ENCODE measurements around the gene MPC1.

MPC1 gene

DNA sequence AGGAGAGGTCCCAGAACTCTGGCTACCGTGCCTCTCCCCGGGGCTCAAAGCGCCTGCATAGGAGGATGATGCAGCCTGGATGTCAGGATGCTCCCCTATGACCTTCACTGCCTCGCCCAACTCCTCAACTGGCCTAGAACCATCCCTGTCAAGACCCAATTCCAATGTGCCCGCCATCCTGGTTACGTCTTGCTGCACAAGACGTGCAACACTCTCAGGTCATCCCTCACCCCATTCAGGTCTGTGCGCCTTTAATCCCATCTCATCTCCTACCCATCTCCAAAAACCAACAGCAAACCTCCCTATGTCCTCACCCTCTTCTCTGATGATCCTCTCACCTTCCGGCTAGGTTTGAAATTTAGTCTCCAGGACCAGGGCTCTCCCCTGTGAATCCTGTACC lies 43.9 kb downstream of the MPC1 start:
- TF ChIP-seq, protein P1, sequence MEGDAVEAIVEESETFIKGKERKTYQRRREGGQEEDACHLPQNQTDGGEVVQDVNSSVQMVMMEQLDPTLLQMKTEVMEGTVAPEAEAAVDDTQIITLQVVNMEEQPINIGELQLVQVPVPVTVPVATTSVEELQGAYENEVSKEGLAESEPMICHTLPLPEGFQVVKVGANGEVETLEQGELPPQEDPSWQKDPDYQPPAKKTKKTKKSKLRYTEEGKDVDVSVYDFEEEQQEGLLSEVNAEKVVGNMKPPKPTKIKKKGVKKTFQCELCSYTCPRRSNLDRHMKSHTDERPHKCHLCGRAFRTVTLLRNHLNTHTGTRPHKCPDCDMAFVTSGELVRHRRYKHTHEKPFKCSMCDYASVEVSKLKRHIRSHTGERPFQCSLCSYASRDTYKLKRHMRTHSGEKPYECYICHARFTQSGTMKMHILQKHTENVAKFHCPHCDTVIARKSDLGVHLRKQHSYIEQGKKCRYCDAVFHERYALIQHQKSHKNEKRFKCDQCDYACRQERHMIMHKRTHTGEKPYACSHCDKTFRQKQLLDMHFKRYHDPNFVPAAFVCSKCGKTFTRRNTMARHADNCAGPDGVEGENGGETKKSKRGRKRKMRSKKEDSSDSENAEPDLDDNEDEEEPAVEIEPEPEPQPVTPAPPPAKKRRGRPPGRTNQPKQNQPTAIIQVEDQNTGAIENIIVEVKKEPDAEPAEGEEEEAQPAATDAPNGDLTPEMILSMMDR (IDR thresholded peaks at IDR 0.05; ENCODE audit: low read depth, low read length): no peak
- no peak overlapping the region for H3K4me3 ChIP-seq (ENCODE audit: low read depth, low read length)

DNA sequence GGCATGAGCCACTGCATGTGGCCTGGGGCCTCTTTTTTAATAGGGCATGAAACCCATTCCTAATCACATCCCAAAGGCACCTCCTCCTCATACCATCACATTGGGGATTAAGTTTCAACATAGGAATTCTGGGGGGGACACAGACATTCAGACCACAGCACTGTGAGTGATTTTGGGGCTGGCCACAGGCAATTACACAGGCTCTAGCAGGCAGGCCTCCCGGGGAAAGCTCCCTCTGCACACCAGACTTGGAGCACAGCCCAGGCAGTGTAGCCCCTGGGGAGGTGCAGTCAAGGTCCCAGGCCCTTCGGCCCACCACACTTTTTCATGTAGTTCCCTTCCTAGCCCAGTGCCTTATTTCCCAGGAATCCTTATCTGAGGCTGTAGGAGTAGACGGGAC lies 45.9 kb downstream of the MPC1 start:
- TF ChIP-seq, protein P1 (IDR thresholded peaks at IDR 0.05; ENCODE audit: low read depth, low read length): no peak

DNA sequence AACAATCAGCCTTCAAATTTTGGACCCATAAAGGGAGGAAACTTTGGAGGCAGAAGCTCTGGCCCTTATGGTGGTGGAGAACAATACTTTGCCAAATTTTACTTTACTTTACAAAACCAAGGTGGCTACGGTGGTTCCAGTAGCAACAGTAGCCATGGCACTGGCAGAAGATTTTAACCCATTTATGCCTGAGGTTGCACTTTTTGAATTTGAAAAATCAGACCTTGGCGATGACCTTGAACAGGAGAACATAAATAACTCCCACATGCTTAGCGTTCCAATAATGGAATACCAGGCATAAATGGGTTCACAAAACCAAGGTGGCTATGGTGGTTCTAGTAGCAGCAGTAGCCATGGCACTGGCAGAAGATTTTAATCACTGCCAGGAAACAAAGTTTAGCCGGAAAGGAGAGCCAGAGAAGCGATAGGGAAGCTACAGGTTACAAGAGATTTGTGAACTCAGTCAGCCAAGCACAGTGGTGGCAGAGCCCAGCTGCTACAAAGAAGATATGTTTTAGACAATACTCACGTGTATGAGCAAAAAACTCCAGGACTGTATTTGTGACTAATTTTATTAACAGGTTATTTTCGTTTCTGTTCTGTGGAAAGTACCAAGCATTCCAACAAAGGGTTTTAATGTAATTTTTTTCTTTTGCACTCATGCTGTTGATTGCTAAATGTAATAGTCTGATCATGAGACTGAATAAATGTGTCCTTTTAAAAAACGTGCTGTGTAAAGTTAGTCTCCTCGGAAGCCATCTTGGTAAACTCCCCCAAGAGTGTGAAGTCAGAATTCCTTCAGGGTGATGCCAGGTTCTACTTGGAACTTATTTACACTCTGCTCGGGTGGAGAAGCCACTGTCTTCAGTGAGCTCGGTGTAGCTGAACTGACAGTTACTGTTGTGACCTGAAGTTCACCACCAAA lies 47.1 kb downstream of the MPC1 start:
- TF ChIP-seq, protein P1 (IDR thresholded peaks at IDR 0.05; ENCODE audit: low read depth, low read length): no peak
- H3K4me3 ChIP-seq (ENCODE audit: low read depth, low read length): no peak overlapping the region

More for the DNA sequence above, 45.9 kb downstream of the MPC1 start:
- no peak overlapping the region for H3K4me3 ChIP-seq (ENCODE audit: low read depth, low read length)

DNA sequence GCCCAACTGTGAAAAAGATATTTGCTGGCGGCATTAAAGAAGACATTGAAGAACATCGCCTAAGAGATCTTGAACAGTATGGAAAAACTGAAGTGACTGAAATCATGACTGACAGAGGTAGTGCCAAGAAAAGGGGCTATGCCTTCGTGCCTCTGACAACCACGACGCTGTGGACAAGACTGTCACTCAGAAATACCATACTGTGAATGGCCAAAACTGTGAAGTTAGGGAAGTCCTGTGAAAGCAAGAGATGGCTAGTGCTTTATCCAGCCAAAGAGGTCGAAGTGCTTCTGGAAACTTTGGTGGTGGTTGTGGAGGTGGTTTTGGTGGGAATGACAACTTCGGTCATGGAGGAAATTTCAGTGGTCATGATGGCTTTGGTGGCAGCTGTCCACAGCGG lies 47.9 kb downstream of the MPC1 start:
- TF ChIP-seq, protein P1 (IDR thresholded peaks at IDR 0.05; ENCODE audit: low read depth, low read length): no peak

DNA sequence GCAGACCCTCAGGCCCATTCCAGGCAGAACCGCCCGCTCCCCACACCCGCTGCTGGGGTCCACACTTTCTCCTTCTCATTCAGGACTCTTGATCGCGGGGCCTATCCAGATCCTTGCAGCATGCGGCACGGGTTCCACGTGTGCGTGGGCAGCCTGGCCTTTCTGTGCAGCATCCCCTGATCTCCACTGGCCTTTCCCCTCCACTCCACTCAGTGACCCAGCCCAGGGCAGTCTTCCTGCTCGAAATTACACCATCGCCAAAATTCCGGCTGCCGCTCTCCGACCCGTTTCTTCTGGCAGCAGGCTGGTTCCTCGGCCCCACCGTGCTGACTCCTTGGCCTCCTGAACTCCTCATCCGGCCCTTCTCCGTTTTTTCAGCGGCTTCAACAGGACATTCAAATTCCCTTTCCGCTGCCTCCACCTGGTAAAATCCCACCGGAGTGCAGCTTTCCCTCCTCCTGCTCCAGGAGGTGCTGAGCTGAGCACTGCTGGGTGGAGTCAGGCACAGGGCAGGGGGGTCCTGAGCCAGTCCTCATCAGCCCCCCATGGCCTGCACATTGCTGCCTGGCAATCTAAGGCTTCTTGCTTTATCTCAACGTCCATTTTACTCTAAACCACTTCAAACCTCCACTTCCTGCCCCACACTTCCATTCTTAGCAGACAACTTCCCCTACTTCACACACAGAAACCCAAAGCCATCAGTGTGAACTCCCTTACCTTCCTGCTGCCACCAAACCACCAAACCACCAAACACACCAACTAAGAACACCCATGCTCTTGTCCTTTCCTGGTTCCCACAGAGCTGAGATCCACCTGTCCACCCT lies 49.4 kb downstream of the MPC1 start:
- TF ChIP-seq, protein P1 (IDR thresholded peaks at IDR 0.05; ENCODE audit: low read depth, low read length): no peak
- H3K4me3 ChIP-seq (ENCODE audit: low read depth, low read length): no peak overlapping the region

More for the DNA sequence above, 47.9 kb downstream of the MPC1 start:
- no peak overlapping the region for H3K4me3 ChIP-seq (ENCODE audit: low read depth, low read length)

DNA sequence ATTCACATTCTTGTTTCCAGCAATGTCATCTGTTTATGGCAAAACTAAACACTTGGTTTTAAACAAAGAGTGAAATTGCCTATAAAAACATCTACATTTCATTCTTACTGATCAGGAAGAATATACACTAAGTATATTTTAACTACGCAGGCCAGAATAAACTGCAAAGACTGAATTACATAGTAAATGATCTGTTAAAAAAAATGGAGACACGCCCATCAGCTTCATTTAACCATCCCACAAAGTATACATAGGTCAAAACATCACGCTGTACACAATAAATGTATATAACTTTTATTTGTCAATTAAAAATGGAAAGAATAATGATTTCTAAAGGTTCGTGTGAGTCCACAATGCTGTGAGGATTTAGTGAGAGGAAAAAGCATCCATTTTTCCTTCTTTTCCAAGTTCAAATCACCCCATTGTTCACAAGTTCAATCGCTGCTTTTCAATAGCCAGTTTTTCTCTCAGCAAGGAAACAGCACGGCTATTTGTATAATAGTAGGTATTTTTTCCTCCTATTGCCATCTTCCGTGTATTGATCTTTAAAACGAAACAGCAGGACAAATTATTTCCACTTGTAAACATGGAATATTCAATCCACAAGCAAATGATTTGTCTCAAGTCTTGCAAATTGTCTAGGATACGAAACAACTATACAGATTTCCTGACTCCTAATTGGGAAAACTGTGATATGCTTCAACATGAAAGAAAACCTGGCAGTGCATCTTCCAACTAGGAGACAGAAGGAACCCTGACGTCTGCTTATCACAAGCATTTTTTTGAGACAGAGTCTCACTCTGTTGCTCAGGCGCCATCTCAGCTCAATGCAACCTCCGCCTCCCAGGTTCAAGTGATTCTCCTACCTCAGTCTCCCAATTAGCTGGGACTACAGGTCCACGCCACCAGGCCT lies 51.0 kb downstream of the MPC1 start:
- H3K4me3 ChIP-seq (ENCODE audit: low read depth, low read length): no peak overlapping the region
- TF ChIP-seq, protein P1 (IDR thresholded peaks at IDR 0.05; ENCODE audit: low read depth, low read length): no peak

All from WI38 (cell line).